SHP77 treated with DMSO at 0.1 percent for 48 hours (cell line): ENCODE data around the gene ITPRIP.

ENCODE experiments used
- DNase-seq: peaks from one replicate; lab custom pipeline; 2025; lab: John Stamatoyannopoulos, UW

ITPRIP gene

DNA sequence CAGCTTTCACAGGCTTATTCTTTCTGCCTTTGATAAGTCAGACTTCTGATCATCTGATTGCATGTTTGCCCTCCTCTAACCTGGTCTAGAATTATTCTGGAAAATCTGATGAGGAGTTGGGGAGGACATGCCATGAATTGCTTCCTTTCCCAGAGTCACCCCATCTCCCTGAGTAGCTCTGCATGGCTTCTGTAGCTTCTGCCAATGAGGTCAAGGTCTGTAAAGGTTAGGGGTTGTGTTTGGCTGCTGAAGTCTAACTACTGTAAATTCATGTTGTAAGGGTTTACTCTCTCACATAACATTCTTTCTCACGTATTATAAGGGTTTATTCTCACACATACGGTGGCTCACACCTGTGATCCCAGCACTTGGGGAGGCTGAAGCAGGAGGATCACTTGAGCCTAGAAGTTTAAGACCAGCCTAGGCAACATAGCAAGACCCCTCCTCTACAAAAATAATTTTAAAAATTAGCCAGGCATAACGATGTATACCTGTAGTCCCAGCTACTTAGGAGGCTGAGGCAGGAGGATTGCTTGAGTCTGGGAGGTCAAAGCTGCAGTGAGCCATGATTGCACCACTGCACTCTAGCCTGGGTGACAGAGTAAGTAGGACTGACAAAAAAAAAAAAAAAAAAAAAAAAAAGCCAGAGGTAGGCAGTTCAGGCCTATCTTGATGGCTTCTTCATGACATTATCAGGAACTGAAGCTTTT, 58.6 kb downstream of the ITPRIP start:
- DNase-seq: no peak

DNA sequence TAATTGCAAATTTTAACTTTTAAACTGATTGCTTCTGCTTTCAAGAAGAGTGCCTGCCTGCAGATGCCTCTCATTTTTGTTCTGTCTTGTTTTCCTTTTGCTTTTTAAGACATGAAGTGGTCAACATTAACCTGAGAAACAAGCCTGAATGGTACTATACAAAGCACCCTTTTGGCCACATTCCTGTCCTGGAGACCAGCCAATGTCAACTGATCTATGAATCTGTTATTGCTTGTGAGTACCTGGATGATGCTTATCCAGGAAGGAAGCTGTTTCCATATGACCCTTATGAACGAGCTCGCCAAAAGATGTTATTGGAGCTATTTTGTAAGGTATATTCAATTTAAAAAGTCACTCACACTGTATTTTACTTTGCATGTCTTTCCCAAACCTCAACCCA, 60.5 kb downstream of the ITPRIP start:
- no peak for DNase-seq

DNA sequence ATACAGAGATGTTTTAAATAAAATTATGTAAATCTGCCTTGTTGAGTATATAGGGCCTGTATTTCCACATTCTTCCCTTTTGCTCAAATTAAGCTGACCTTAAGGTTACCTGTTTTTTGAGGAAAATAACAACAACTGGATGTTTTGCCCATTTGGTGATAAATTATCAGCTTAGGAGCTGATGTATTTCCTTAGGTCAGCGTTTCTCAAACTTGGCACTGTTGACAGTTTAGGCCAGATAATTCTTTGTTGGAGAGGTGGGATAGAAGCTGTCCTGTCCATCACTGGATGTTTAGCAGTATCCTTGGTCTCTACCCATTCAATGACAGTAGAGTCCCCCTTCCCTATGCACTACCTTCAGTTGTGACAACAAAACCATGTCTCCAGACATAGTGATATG, 62.1 kb downstream of the ITPRIP start:
- no peak for DNase-seq

DNA sequence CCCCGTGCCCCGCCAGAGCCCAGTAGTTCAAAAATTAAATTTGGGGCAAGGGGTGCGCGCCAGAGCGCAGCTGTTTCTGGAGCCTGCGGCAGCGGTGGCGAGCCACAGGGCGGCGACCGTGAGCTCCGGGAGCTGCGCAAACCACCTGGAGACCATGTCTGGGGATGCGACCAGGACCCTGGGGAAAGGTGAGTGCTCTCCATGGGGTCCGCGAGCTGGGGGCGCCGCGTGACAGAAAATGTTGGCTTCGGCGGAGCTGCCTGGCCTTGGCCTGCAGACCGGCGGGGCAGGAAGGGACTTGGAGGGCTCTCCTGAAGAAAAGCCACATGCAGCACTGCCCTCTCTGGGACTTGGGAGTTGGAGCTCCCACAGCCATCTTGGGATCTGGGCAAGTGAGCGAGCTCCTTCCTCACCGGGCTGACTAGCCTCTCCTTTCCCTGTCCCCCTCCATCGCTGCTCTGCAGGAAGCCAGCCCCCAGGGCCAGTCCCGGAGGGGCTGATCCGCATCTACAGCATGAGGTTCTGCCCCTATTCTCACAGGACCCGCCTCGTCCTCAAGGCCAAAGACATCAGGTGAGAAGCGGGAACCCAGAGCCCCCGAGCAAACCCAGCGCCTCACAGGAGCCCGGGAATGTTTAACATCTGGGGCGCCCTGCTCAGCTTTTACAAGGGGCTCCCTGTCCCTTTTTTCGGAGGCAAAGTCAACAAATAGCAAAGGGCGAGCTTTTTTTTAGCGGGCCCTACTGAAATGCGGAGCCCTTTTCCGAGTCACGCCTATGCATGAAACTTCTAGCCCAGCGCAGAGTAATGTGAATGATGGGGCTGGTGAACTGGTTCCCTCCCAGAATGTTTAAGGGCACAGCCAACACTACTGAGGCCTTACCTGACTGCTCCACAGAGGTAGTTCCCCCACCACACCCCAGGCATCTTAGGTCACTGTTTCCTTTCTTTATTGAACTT, 63.2 kb downstream of the ITPRIP start:
- no peak for DNase-seq

DNA sequence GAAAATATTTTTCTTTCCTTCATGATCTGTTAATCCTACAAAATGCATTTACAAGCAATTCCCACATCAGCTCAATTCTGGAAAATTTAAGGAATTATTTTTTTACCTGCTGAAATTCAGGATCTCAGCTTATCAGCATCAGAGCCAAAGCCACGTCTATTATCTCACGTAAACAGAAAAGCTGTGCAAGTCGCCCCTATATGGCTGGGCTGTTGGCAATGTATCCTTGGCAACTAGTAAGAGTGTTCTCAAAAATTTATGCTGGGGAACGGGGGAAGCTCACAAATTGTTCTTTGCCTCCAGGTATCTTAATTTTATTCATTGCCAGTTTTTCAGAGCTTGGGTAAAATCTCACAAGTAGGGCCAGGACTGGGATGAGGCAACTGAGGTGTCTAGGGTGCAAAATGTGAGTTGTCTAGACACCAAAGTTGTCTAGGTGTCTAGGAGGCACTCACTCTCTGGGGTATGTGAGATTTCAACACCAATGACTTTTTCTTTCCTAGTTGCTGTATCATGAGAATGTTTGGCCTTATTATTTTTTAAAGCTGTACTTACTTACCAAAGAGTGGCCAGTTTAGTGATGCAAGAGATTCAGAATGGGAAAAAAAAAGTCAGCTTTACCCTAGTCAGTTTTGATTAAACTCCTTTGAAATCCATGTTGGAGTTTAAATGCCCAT, 64.2 kb downstream of the ITPRIP start:
- DNase-seq: no peak

DNA sequence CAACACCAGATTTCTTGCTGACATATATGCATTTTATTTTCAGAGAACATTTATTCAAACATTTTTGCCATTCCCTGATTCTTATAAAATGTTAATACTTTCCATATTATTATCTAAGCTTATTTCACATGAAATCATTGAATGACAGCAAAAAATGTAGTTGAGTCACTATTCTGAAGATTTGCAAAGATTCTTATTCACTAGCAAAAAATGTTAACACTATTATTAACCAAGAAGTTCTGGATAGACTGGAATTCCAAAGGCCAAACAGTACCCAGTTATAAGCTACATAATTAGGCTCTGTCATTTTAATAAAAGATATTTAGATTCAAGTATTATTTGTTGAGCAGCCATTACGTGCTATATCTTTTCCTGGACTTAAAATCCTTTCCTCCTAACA, 65.0 kb downstream of the ITPRIP start:
- no peak for DNase-seq

DNA sequence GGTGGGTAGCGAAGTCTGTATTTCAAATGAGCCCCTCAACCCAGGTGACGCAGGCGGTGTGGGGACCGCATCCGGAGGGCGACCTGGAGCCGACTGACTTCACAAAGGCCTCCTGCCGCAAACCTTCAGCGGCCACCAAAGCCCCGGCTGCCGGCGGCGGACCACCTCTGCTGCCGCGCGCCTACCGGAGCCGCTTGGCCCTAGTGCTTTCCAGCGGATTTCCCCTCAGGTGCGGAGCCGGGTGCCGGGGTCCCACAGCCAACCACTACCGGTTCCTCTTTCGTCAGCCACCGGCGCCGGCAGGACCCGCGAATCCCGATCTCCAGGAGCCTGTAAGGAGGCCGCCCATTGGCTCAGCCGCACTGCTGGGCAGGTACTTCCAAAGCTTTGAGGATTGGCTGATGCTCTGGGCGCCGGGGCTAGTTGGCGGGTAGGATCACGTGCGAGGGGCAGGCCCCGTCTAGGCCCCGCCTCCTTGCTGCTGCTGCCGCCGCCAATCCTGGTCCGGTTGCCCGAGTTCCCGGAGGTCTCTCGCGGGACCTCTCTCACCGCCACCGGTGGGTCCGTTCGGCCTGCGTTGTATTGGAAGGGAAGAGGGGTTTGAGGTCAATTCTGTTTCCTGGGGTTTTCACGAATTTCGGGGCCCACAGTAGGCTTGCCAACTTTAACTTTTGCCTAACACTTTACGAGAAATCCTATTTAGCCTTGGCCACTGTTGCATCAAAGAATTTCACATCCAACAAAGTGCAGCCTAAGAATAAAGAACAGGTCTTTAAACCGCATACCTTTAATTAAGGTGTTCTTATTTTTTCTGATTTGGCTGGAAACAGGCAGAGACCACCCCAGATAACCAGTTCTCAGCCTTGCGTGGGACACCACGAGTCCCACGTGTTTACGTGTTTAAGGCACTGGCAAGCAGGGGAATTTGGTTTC, 69.3 kb downstream of the ITPRIP start, which contains the start of gene GSTO2:
Gene GSTO2, plus strand, starts transcription at position 472 of the 933 bp plus-strand sequence. CDS start 5,732 bp downstream, outside the sequence.
- peak; percentile 94 for DNase-seq

DNA sequence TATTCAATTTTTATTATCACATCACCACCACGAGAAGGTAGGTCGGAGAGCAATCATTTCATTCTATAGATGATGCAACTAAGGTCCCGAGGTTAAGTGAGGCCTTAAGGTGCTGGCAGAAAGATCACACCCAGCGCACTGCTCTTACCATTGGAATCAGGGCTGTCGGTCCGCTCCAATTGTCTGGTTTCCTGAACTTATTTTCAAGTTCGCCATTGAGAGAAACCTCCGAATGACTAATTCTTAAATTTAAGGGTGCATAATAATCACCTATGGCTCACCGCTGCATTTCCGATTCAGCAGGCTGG, 69.9 kb downstream of the ITPRIP start:
- DNase-seq: no peak

DNA sequence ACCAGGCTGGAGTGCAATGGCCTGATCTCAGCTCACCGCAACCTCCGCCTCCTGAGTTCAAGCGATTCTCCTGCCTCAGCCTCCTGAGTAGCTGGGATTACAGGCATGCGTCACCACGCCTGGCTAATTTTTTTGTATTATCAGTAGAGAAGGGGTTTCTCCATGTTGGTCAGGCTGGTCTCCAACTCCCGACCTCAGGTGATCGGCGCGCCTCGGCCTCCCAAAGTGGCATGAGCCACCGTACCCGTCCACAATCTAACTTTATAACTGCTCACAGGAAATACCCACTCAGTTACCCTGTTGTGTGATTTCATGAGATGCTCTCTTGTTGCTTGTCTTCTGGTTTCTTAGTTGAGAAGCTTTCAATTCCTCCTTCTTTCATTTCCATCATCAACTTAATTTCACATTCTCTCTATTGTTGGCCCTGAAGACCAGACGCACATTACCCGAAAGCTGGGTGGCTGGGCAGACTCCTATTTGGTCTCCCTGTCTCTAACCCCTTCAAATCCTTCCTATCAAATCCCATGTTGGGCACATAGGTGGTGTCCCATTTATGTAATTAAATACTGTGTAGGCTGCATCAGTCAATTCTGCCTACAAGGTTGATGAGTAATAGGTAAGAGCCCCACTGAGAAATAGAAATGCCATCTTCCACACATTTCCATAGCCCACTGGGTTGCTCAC, 70.4 kb downstream of the ITPRIP start:
- DNase-seq: no peak

DNA sequence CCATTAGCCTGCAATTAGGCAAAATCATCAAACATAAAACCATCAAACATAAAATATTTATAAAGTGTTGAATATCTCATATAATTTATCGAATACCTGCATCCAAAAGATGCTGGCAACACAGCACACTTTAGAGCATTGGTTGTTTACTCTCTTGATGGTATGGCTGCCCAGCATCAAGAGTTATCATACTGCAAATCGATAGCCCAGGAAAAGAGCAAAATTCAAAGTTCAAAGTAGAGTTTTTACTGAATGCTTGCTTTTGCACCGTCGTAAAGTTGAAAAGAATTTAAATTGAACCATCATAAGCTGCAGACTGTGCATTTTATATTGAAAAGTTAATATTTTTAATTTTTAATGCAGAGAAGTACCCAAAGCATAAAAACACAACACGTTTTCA, 73.5 kb downstream of the ITPRIP start:
- DNase-seq: no peak

DNA sequence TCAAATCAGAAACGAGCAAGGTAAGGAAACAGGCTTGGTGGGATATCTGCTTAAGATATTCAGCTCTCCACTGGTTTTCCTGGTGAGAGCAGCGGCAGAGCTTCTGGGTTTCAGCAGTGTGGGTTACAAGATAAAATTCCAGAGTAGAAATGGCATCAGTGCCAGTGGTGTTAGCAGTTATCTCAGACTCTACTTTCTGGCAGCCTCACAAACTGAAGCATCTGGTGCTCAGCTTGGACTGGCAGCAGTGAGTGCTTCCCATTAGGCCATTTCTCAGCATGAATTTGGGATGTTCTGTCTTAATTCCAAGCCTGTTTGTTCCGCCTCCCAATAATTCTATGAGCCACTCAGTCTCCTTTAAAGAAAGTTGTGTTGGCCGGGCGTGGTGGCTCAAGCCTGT, 76.2 kb downstream of the ITPRIP start:
- DNase-seq: no peak

DNA sequence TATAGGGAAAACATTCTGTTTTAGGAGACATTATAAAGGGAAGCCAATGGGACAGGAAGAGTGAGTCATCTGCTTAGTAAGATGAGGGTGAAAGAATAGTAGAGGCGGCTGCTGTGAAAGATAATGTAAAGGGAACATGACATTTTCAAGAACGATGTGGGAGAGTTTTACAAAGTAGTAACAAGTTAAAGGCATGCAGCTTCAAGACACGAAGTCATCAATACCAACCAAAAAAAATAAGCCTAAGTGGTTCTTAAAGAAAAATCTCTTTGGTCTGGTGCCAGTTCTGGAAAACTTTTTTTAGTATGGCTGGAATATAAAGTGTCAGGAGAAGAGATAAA, 77.5 kb downstream of the ITPRIP start:
- DNase-seq: no peak

DNA sequence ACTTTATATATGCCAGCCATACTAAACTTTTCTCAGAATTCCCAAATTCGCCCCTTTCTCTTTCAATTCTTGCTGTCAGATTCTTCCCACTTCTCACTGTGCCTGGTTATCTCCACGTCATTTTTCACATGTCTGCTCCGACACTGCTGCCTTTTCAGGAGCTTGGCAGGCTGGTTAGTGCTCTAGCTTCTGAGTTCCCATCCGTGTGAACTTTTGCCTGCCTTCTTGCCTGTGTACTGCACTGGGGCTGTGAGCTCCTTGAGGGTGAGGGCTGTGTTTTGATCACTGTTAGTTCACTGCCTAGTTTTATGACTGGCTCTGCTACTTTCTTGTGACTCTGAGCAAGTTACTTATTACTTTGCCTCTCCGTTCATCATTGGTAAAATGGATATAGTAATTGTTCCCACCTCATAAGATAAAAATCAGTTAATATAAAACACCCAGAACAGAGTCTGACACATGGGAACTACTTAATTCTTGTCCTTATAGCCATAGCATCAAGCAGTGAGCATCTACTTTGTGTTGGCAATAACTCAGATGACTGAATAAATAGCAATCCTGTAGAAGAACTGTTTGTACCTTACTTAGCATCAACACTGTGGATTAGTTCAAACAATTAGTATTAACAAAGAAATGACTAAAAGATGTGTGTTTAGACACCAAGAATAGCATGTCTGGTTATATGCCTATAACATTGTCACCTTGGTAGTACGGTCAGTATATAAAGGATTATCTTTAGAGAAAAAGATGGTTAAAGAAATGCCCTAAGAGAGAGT, 78.1 kb downstream of the ITPRIP start:
- DNase-seq: no peak
